ENCODE measurements around the gene TOLLIP. TPM values are rescaled to one million over a fixed set of nuclear protein-coding genes. Genes with fewer than 3 reads are reported as not detected.
"Not testable (repeated sequence)": the region's sequence is repeated elsewhere in the genome, so short reads cannot be mapped to it uniquely, and the experiment has no call there.

TOLLIP gene
- total RNA-seq, 6 experiments from 2014 or later: 41.4 to 53.6 (median 49.0) TPM

DNA sequence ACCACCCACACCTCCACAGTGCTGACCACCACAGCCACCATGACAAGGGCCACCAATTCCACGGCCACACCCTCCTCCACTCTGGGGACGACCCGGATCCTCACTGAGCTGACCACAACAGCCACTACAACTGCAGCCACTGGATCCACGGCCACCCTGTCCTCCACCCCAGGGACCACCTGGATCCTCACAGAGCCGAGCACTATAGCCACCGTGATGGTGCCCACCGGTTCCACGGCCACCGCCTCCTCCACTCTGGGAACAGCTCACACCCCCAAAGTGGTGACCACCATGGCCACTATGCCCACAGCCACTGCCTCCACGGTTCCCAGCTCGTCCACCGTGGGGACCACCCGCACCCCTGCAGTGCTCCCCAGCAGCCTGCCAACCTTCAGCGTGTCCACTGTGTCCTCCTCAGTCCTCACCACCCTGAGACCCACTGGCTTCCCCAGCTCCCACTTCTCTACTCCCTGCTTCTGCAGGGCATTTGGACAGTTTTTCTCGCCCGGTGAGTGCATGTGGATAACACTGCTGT lies 58.1 kb downstream of the TOLLIP start:
- Mint-ChIP-seq H3K36me3 (ENCODE audit: low read depth) (peaks cover 7% of the 10 kb centered on the region; the same call in 1 of the 2 replicates), H3K27ac (no peak overlapping the region), H3K27me3 (ENCODE audit: insufficient read depth) (peaks cover 2% of the 10 kb centered on the region; the same call in 1 of the 2 replicates), H3K9me3 (peaks cover 37% of the 10 kb centered on the region), H3K4me1 (ENCODE audit: low read depth) (no peaks in the 10 kb centered on the region), H3K4me3 (no peak overlapping the region)
- DNase-seq: no peak
- TF ChIP-seq, protein P1, sequence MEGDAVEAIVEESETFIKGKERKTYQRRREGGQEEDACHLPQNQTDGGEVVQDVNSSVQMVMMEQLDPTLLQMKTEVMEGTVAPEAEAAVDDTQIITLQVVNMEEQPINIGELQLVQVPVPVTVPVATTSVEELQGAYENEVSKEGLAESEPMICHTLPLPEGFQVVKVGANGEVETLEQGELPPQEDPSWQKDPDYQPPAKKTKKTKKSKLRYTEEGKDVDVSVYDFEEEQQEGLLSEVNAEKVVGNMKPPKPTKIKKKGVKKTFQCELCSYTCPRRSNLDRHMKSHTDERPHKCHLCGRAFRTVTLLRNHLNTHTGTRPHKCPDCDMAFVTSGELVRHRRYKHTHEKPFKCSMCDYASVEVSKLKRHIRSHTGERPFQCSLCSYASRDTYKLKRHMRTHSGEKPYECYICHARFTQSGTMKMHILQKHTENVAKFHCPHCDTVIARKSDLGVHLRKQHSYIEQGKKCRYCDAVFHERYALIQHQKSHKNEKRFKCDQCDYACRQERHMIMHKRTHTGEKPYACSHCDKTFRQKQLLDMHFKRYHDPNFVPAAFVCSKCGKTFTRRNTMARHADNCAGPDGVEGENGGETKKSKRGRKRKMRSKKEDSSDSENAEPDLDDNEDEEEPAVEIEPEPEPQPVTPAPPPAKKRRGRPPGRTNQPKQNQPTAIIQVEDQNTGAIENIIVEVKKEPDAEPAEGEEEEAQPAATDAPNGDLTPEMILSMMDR (IDR thresholded peaks at IDR 0.05): no peak

DNA sequence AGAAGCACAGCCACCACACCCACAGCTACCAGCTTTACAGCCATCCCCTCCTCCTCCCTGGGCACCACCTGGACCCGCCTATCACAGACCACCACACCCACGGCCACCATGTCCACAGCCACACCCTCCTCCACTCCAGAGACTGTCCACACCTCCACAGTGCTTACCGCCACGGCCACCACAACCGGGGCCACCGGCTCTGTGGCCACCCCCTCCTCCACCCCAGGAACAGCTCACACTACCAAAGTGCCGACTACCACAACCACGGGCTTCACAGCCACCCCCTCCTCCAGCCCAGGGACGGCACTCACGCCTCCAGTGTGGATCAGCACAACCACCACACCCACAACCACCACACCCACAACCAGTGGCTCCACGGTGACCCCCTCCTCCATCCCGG lies 59.0 kb downstream of the TOLLIP start:
- not testable (repeated sequence) for H3K27ac Mint-ChIP-seq; H3K27me3 Mint-ChIP-seq (ENCODE audit: insufficient read depth); H3K4me1 Mint-ChIP-seq (ENCODE audit: low read depth); H3K4me3 Mint-ChIP-seq; H3K36me3 Mint-ChIP-seq (ENCODE audit: low read depth); DNase-seq
- peaks cover 40% of the 10 kb centered on the region for H3K9me3 Mint-ChIP-seq

DNA sequence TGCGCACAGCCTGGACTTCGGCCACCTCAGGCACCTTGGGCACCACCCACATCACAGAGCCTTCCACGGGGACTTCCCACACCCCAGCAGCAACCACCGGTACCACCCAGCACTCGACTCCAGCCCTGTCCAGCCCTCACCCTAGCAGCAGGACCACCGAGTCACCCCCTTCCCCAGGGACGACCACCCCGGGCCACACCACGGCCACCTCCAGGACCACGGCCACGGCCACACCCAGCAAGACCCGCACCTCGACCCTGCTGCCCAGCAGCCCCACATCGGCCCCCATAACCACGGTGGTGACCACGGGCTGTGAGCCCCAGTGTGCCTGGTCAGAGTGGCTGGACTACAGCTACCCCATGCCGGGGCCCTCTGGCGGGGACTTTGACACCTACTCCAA lies 60.5 kb downstream of the TOLLIP start:
- H3K27me3 Mint-ChIP-seq (ENCODE audit: insufficient read depth); H3K4me1 Mint-ChIP-seq (ENCODE audit: low read depth); H3K27ac Mint-ChIP-seq; DNase-seq; H3K4me3 Mint-ChIP-seq; H3K36me3 Mint-ChIP-seq (ENCODE audit: low read depth): not testable (repeated sequence)
- H3K9me3 Mint-ChIP-seq: peaks cover 38% of the 10 kb centered on the region

DNA sequence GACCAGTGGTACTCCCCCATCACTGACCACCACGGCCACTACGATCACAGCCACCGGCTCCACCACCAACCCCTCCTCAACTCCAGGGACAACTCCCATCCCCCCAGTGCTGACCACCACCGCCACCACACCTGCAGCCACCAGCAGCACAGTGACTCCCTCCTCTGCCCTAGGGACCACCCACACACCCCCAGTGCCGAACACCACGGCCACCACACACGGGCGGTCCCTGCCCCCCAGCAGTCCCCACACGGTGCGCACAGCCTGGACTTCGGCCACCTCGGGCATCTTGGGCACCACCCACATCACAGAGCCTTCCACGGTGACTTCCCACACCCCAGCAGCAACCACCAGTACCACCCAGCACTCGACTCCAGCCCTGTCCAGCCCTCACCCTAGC lies 62.4 kb downstream of the TOLLIP start:
- Mint-ChIP-seq H3K9me3 (peaks cover 45% of the 10 kb centered on the region), H3K36me3 (ENCODE audit: low read depth) (peaks cover 14% of the 10 kb centered on the region; the same call in 1 of the 2 replicates)
- not testable (repeated sequence) for H3K4me3 Mint-ChIP-seq; H3K4me1 Mint-ChIP-seq (ENCODE audit: low read depth); H3K27ac Mint-ChIP-seq; DNase-seq; H3K27me3 Mint-ChIP-seq (ENCODE audit: insufficient read depth)

DNA sequence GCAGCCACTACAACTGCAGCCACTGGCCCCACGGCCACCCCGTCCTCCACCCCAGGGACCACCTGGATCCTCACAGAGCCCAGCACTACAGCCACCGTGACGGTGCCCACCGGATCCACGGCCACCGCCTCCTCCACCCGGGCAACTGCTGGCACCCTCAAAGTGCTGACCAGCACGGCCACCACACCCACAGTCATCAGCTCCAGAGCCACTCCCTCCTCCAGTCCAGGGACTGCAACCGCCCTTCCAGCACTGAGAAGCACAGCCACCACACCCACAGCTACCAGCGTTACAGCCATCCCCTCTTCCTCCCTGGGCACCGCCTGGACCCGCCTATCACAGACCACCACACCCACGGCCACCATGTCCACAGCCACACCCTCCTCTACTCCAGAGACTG lies 63.1 kb downstream of the TOLLIP start:
- not testable (repeated sequence) for DNase-seq, H3K4me3 Mint-ChIP-seq

DNA sequence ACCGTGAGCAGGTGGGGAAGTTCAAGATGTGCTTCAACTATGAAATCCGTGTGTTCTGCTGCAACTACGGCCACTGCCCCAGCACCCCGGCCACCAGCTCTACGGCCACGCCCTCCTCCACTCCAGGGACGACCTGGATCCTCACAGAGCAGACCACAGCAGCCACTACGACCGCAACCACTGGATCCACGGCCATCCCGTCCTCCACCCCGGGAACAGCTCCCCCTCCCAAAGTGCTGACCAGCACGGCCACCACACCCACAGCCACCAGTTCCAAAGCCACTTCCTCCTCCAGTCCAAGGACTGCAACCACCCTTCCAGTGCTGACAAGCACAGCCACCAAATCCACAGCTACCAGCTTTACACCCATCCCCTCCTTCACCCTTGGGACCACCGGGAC lies 63.7 kb downstream of the TOLLIP start:
- not testable (repeated sequence) for DNase-seq; H3K4me1 Mint-ChIP-seq (ENCODE audit: low read depth); H3K27me3 Mint-ChIP-seq (ENCODE audit: insufficient read depth); H3K27ac Mint-ChIP-seq; H3K4me3 Mint-ChIP-seq
- Mint-ChIP-seq H3K9me3 (peaks cover 42% of the 10 kb centered on the region), H3K36me3 (ENCODE audit: low read depth) (peaks cover 11% of the 10 kb centered on the region; the same call in 1 of the 2 replicates)

More for the DNA sequence above, 63.1 kb downstream of the TOLLIP start:
- H3K4me1 Mint-ChIP-seq (ENCODE audit: low read depth); H3K27me3 Mint-ChIP-seq (ENCODE audit: insufficient read depth); H3K27ac Mint-ChIP-seq: not testable (repeated sequence)
- Mint-ChIP-seq H3K9me3 (peaks cover 45% of the 10 kb centered on the region), H3K36me3 (ENCODE audit: low read depth) (peaks cover 17% of the 10 kb centered on the region; the same call in 1 of the 2 replicates)

DNA sequence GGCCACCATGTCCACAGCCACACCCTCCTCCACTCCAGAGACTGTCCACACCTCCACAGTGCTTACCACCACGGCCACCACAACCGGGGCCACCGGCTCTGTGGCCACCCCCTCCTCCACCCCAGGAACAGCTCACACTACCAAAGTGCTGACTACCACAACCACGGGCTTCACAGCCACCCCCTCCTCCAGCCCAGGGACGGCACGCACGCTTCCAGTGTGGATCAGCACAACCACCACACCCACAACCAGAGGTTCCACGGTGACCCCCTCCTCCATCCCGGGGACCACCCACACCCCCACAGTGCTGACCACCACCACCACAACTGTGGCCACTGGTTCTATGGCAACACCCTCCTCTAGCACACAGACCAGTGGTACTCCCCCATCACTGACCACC lies 64.9 kb downstream of the TOLLIP start:
- not testable (repeated sequence) for H3K4me1 Mint-ChIP-seq (ENCODE audit: low read depth); H3K4me3 Mint-ChIP-seq; DNase-seq; H3K27ac Mint-ChIP-seq; H3K27me3 Mint-ChIP-seq (ENCODE audit: insufficient read depth)
- H3K36me3 Mint-ChIP-seq (ENCODE audit: low read depth): 0 out of 2 replicates have a peak, but pooled peaks cover 11% of the 10 kb centered on the region
- peaks cover 35% of the 10 kb centered on the region for H3K9me3 Mint-ChIP-seq

DNA sequence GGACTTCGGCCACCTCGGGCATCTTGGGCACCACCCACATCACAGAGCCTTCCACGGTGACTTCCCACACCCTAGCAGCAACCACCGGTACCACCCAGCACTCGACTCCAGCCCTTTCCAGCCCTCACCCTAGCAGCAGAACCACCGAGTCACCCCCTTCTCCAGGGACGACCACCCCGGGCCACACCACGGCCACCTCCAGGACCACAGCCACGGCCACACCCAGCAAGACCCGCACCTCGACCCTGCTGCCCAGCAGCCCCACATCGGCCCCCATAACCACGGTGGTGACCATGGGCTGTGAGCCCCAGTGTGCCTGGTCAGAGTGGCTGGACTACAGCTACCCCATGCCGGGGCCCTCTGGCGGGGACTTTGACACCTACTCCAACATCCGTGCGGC lies 65.9 kb downstream of the TOLLIP start:
- H3K27ac Mint-ChIP-seq; H3K27me3 Mint-ChIP-seq (ENCODE audit: insufficient read depth); H3K4me1 Mint-ChIP-seq (ENCODE audit: low read depth); H3K4me3 Mint-ChIP-seq; DNase-seq: not testable (repeated sequence)
- Mint-ChIP-seq H3K9me3 (peaks cover 34% of the 10 kb centered on the region), H3K36me3 (ENCODE audit: low read depth) (0 out of 2 replicates have a peak, but pooled peaks cover 11% of the 10 kb centered on the region)

DNA sequence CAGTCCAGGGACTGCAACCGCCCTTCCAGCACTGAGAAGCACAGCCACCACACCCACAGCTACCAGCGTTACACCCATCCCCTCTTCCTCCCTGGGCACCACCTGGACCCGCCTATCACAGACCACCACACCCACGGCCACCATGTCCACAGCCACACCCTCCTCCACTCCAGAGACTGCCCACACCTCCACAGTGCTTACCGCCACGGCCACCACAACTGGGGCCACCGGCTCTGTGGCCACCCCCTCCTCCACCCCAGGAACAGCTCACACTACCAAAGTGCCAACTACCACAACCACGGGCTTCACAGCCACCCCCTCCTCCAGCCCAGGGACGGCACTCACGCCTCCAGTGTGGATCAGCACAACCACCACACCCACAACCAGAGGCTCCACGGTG lies 66.7 kb downstream of the TOLLIP start:
- H3K27me3 Mint-ChIP-seq (ENCODE audit: insufficient read depth); H3K4me3 Mint-ChIP-seq; H3K27ac Mint-ChIP-seq; DNase-seq; H3K4me1 Mint-ChIP-seq (ENCODE audit: low read depth): not testable (repeated sequence)
- Mint-ChIP-seq H3K9me3 (peaks cover 34% of the 10 kb centered on the region), H3K36me3 (ENCODE audit: low read depth) (0 out of 2 replicates have a peak, but pooled peaks cover 11% of the 10 kb centered on the region)

DNA sequence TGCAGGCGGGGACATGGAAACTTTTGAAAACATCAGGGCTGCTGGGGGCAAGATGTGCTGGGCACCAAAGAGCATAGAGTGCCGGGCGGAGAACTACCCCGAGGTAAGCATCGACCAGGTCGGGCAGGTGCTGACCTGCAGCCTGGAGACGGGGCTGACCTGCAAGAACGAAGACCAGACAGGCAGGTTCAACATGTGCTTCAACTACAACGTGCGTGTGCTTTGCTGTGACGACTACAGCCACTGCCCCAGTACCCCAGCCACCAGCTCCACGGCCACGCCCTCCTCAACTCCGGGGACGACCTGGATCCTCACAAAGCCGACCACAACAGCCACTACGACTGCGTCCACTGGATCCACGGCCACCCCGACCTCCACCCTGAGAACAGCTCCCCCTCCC lies 67.1 kb downstream of the TOLLIP start:
- H3K27ac Mint-ChIP-seq: no peak overlapping the region
- no peak for DNase-seq
- H3K9me3 Mint-ChIP-seq: peaks cover 34% of the 10 kb centered on the region
- TF ChIP-seq, protein P1 (IDR thresholded peaks at IDR 0.05): no peak
- 0 out of 2 replicates have a peak, but pooled peaks cover 11% of the 10 kb centered on the region for H3K36me3 Mint-ChIP-seq (ENCODE audit: low read depth)
- no peak overlapping the region for H3K4me3 Mint-ChIP-seq
- peaks cover 1% of the 10 kb centered on the region for H3K27me3 Mint-ChIP-seq (ENCODE audit: insufficient read depth)
- H3K4me1 Mint-ChIP-seq (ENCODE audit: low read depth): no peaks in the 10 kb centered on the region
